NT2/D1 (cell line): ENCODE results near the gene TCIRG1.

ENCODE experiments used
- SUZ12 ChIP-seq: IDR thresholded peaks from 2 replicates; pipeline ENCODE4 v1.6.1; 2011; ENCODE audit not compliant: insufficient read length, insufficient read depth; ENCODE audit errors: extremely low read depth
- ZNF274 ChIP-seq: IDR thresholded peaks from 2 replicates; pipeline ENCODE4 v1.6.1; 2011; ENCODE audit warnings: mild to moderate bottlenecking, low read depth, low read length

DNA sequence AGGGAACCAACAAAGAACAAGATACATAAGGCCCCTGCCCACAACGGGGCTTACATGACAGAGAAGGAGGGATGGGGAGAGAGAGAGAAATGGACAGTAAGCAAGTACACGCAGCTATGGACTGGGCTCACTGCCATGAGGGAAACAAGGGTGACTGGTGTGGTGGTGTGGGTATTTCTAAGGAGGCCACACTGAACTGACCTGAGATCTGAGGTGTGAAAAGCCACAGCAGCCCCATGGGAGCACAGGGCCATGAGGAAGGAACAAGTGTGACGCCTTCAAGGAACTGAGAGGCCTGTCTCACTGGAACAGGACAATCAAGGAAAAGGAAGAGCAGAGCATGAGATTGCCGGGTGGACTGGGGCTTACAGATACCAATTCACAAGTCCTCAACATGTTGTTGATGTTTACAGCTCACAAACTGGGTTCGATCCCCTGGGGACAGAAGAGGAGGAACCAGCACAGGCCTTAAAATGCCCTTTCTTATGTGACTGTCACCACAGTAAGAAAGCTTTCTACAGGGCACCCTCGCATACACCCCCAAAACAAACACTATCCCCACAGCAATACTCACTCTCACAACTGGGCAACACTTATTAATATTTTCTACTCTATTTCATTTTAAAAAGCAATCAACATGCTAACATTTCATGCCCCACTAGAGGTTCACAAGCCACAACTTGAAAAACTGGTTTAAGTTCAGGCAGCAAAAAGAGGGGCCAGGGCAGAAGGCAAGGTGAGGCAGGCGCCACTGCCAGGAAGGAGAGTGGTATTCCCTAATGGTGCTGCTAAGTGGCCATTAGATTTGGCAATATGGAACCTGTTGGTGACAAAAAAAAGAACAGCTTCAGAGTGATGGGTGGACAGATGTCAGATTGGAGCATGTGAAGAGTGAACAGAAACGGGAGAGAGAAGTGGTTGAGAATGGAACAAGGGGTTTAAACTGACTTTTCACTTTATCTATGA, 39.1 kb downstream of the TCIRG1 start:
- TF ChIP-seq ZNF274 (no peak), SUZ12 (no peak)
